Hepatocyte (in vitro differentiated cells): Measurements from ENCODE around the gene PRKACG. TPM values are rescaled to one million over a fixed set of nuclear protein-coding genes. Genes with fewer than 3 reads are reported as not detected.

Experiments used
- DNase-seq: peaks from one replicate; pipeline ENCODE4 v3.0.0-alpha.2; 2016; ENCODE audit warnings: low spot score
- H2AFZ ChIP-seq: fragments of 200-600 bp; sonication (generic); 2 replicates; pipeline ENCODE4 v1.6.0; 2016; ENCODE audit warnings: antibody characterized with exemption, mild to moderate bottlenecking
- H3K27ac ChIP-seq: fragments of 200-600 bp; sonication (generic); 2 replicates; pipeline ENCODE4 v1.5.1; 2016; ENCODE audit warnings: mild to moderate bottlenecking
- H3K27me3 ChIP-seq: fragments of 200-600 bp; sonication (generic); 2 replicates; pipeline ENCODE4 v1.6.1; 2016
- H3K36me3 ChIP-seq: fragments of 200-600 bp; sonication (generic); replicated peaks from 2 replicates; pipeline ENCODE4 v1.5.1; 2016; ENCODE audit warnings: low read depth; ENCODE audit not compliant: insufficient read depth
- H3K4me1 ChIP-seq: fragments of 200-600 bp; sonication (generic); 2 replicates; pipeline ENCODE4 v1.5.1; 2016; ENCODE audit warnings: mild to moderate bottlenecking, moderate library complexity; ENCODE audit not compliant: insufficient read depth
- H3K4me2 ChIP-seq: fragments of 200-600 bp; sonication (generic); 2 replicates; pipeline ENCODE4 v1.6.0; 2016
- H3K4me3 ChIP-seq: fragments of 200-600 bp; sonication (generic); 2 replicates; pipeline ENCODE4 v1.5.1; 2016; ENCODE audit warnings: mild to moderate bottlenecking
- H3K79me2 ChIP-seq: fragments of 200-600 bp; sonication (generic); 2 replicates; pipeline ENCODE4 v1.6.0; 2017; ENCODE audit warnings: mild to moderate bottlenecking
- H3K9me2 ChIP-seq: fragments of 200-600 bp; sonication (generic); replicated peaks from 2 replicates; pipeline ENCODE4 v1.6.0; 2017; ENCODE audit warnings: mild to moderate bottlenecking; ENCODE audit not compliant: insufficient read depth
- H3K9me3 ChIP-seq: fragments of 200-600 bp; sonication (generic); 2 replicates; pipeline ENCODE4 v1.5.1; 2016; ENCODE audit warnings: low read depth, mild to moderate bottlenecking
- H4K20me1 ChIP-seq: fragments of 200-600 bp; sonication (generic); 2 replicates; pipeline ENCODE4 v1.6.0; 2016; ENCODE audit warnings: mild to moderate bottlenecking; ENCODE audit not compliant: insufficient read depth, poor library complexity, severe bottlenecking
- CTCF ChIP-seq: fragments of 200-600 bp; sonication (generic); IDR thresholded peaks from 2 replicates; pipeline ENCODE4 v1.5.1; 2016; ENCODE audit warnings: antibody characterized with exemption, mild to moderate bottlenecking; ENCODE audit not compliant: poor library complexity
- EZH2 ChIP-seq: fragments of 200-600 bp; sonication (generic); IDR thresholded peaks from 2 replicates; pipeline ENCODE4 v1.6.1; 2016; ENCODE audit warnings: antibody characterized with exemption, mild to moderate bottlenecking, borderline replicate concordance
- EZH2phosphoT487 ChIP-seq: fragments of 200-600 bp; sonication (generic); IDR thresholded peaks from one replicate; pipeline ENCODE4 v1.6.1; 2018; ENCODE audit warnings: antibody characterized with exemption, mild to moderate bottlenecking, low read depth, moderate library complexity; ENCODE audit not compliant: unreplicated experiment, severe bottlenecking
- WGBS: methylation state at CpG from one replicate; pipeline ENCODE4 v1.1.6; 2016; ENCODE audit warnings: low lambda C conversion rate; ENCODE audit errors: missing lambda C conversion rate; 5-methylcytosine and 5-hydroxymethylcytosine counted together
- polyA plus RNA-seq: library from polyadenylated mRNA; unstranded; fragments of >200 nt; fragmentation: Nextera tagmentation; extraction: Ambion mirVana; gene quantifications from 2 replicates; pipeline ENCODE4 v1.2.1, GENCODE V29; 2016
- total RNA-seq: library from RNA; depleted of rRNA; stranded (reverse); fragments of >200 nt; gene quantifications from 2 replicates; pipeline ENCODE4 v1.2.3, GENCODE V29; 2014

Gene PRKACG
- total and polyA plus RNA-seq, 2 experiments from 2014 or later, result not detected

GRCh38 chr9:69018737-69019136 lies 4.8 kb upstream of the PRKACG start:
- Histone ChIP-seq H3K4me2 (no peak overlapping the region), H3K4me1 (no peaks in the 10 kb centered on the region), H2AFZ (no peak overlapping the region), H3K9me2 (no peaks in the 10 kb centered on the region), H3K79me2 (no peaks in the 10 kb centered on the region), H3K27ac (no peak overlapping the region), H3K9me3 (no peaks in the 10 kb centered on the region), H4K20me1 (no peaks in the 10 kb centered on the region), H3K36me3 (no peaks in the 10 kb centered on the region), H3K27me3 (peaks cover 6% of the 10 kb centered on the region), H3K4me3 (no peak overlapping the region)
- no peak for DNase-seq
- WGBS, result 76% methylated on average over 5 of the region's 5 CpGs
- TF ChIP-seq EZH2phosphoT487 (no peak), EZH2 (no peak)

GRCh38 chr9:69016191-69017096 lies 2.5 kb upstream of the PRKACG start:
- no peak overlapping the region for H3K4me3 ChIP-seq
- no peaks in the 10 kb centered on the region for H4K20me1 ChIP-seq
- H2AFZ ChIP-seq, result no peak overlapping the region
- no peak for DNase-seq
- 68% methylated on average over 5 of the region's 5 CpGs for WGBS
- H3K79me2 ChIP-seq, result no peaks in the 10 kb centered on the region
- H3K9me2 ChIP-seq, result no peaks in the 10 kb centered on the region
- no peaks in the 10 kb centered on the region for H3K4me1 ChIP-seq
- peaks cover 6% of the 10 kb centered on the region for H3K27me3 ChIP-seq
- H3K4me2 ChIP-seq, result no peak overlapping the region
- H3K9me3 ChIP-seq, result no peaks in the 10 kb centered on the region
- TF ChIP-seq EZH2phosphoT487 (no peak), EZH2 (no peak), CTCF (no peak)
- no peaks in the 10 kb centered on the region for H3K36me3 ChIP-seq
- no peak overlapping the region for H3K27ac ChIP-seq

GRCh38 chr9:69013382-69013727 lies 558 bp downstream of the PRKACG start:
- Histone ChIP-seq H3K36me3 (no peaks in the 10 kb centered on the region), H3K4me3 (no peak overlapping the region), H3K9me2 (no peaks in the 10 kb centered on the region), H3K9me3 (no peaks in the 10 kb centered on the region), H3K27me3 (peaks cover 6% of the 10 kb centered on the region), H3K79me2 (no peaks in the 10 kb centered on the region), H2AFZ (no peak overlapping the region), H3K27ac (no peak overlapping the region), H4K20me1 (no peaks in the 10 kb centered on the region), H3K4me2 (no peak overlapping the region), H3K4me1 (no peaks in the 10 kb centered on the region)
- no peak for DNase-seq
- TF ChIP-seq EZH2 (no peak), CTCF (no peak), EZH2phosphoT487 (no peak)
- 97% methylated on average over 26 of the region's 26 CpGs for WGBS

GRCh38 chr9:69012696-69013381 lies 1.1 kb downstream of the PRKACG start:
- no peaks in the 10 kb centered on the region for H3K4me1 ChIP-seq
- TF ChIP-seq EZH2 (no peak), EZH2phosphoT487 (no peak), CTCF (no peak)
- WGBS, result 94% methylated on average over 18 of the region's 18 CpGs

More at GRCh38 chr9:69012696-69013381, 1.1 kb downstream of the PRKACG start:
- no peak overlapping the region for H3K4me3 ChIP-seq
- H3K9me2 ChIP-seq, result no peaks in the 10 kb centered on the region
- DNase-seq, result no peak
- H2AFZ ChIP-seq, result no peak overlapping the region
- no peak overlapping the region for H3K27ac ChIP-seq
- no peaks in the 10 kb centered on the region for H3K9me3 ChIP-seq
- H3K27me3 ChIP-seq, result peaks cover 6% of the 10 kb centered on the region
- H4K20me1 ChIP-seq, result no peaks in the 10 kb centered on the region
- no peaks in the 10 kb centered on the region for H3K79me2 ChIP-seq
- no peaks in the 10 kb centered on the region for H3K36me3 ChIP-seq
- no peak overlapping the region for H3K4me2 ChIP-seq
